ENCODE results near the gene SIRT6.

DNA sequence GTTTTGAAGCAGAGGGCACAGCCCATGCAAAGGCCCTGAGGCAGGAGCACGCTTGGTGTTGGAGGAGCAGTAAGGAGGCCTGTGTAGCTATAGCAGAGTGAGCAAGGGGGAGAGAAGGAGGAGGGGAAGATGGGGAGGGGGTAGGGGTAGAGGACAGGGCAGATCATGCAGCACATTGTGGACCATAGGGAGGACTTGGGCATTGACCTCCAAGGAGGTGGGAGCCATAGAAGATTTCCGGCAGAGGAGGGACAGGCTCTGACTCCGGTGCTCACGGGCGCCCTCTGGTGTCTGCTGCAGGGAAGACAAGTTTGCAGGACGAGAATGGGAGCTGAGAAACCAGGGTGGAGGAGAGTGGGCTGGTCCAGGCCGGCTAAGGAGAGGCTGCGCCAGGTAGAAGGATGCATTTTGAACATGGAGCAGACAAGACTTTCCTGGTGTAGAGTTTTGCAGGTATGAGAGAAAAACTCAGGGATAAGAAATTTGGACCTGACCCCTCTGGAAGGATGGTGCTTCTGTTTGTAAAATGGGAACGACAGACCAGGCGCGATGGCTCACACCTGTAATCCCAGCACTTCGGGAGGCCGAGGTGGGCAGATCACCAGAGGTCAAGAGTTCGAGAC, 42.6 kb downstream of the SIRT6 start:
- TF ChIP-seq, protein P1, sequence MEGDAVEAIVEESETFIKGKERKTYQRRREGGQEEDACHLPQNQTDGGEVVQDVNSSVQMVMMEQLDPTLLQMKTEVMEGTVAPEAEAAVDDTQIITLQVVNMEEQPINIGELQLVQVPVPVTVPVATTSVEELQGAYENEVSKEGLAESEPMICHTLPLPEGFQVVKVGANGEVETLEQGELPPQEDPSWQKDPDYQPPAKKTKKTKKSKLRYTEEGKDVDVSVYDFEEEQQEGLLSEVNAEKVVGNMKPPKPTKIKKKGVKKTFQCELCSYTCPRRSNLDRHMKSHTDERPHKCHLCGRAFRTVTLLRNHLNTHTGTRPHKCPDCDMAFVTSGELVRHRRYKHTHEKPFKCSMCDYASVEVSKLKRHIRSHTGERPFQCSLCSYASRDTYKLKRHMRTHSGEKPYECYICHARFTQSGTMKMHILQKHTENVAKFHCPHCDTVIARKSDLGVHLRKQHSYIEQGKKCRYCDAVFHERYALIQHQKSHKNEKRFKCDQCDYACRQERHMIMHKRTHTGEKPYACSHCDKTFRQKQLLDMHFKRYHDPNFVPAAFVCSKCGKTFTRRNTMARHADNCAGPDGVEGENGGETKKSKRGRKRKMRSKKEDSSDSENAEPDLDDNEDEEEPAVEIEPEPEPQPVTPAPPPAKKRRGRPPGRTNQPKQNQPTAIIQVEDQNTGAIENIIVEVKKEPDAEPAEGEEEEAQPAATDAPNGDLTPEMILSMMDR (conservative IDR thresholded peaks at IDR 0.05; ENCODE audit: low read depth, low read length), result peak; percentile 73
- TF ChIP-seq EZH2 (IDR thresholded peaks at IDR 0.05; ENCODE audit: low read length, unreplicated experiment) (no peak), EZH2phosphoT487 (IDR thresholded peaks at IDR 0.05; ENCODE audit: borderline replicate concordance, low read length) (no peak)

Measured in PC-3 (cell line).